ENCODE results near the gene DYNC1H1.
A peak's percentile ranks its signal among the peaks of the same experiment; 100 is the strongest.
"Not testable (repeated sequence)": the region's sequence is repeated elsewhere in the genome, so short reads cannot be mapped to it uniquely, and the experiment has no call there.

DYNC1H1 gene

GRCh38 chr14:102075155-102075554 is 110.8 kb downstream of the DYNC1H1 start:
- DNase-seq: no peak

GRCh38 chr14:102077382-102077709 is 113.0 kb downstream of the DYNC1H1 start:
- no peak for DNase-seq

- DNase-seq: not testable (repeated sequence)
These were observed 114.0 kb downstream of the DYNC1H1 start for GRCh38 chr14:102078361-102078791.

- no peak for DNase-seq
These were observed 114.7 kb downstream of the DYNC1H1 start for GRCh38 chr14:102078831-102079699.

GRCh38 chr14:102079700-102079979 is 115.3 kb downstream of the DYNC1H1 start:
- DNase-seq: no peak

GRCh38 chr14:102080183-102081080 is 116.1 kb downstream of the DYNC1H1 start:
- no peak for DNase-seq

GRCh38 chr14:102081231-102082080 is 117.1 kb downstream of the DYNC1H1 start:
- no peak for DNase-seq

- DNase-seq: not testable (repeated sequence)
These were observed 120.1 kb downstream of the DYNC1H1 start for GRCh38 chr14:102084522-102084921.

- DNase-seq: no peak
These were observed 120.6 kb downstream of the DYNC1H1 start for GRCh38 chr14:102084931-102085330.

GRCh38 chr14:102085488-102085887 is 121.1 kb downstream of the DYNC1H1 start:
- DNase-seq: peak; percentile 13

- DNase-seq: peak; percentile 49
These were observed 121.8 kb downstream of the DYNC1H1 start for GRCh38 chr14:102085948-102086708.

- no peak for DNase-seq
These were observed 122.3 kb downstream of the DYNC1H1 start for GRCh38 chr14:102086709-102086971.

GRCh38 chr14:102086972-102087761 is 122.8 kb downstream of the DYNC1H1 start, which contains the start of gene HSP90AA1:
TSS of gene HSP90AA1 (minus strand) at chr14:102087044. CDS start at chr14:102086378, 666 bp downstream.
- peak; percentile 80 for DNase-seq

GRCh38 chr14:102087762-102088011 is 123.3 kb downstream of the DYNC1H1 start:
- no peak for DNase-seq

GRCh38 chr14:102088012-102088792 is 123.8 kb downstream of the DYNC1H1 start:
- no peak for DNase-seq

GRCh38 chr14:102089621-102090343 is 125.4 kb downstream of the DYNC1H1 start:
- no peak for DNase-seq

GRCh38 chr14:102090713-102091112 is 126.3 kb downstream of the DYNC1H1 start:
- no peak for DNase-seq

- DNase-seq: no peak
These were observed 128.4 kb downstream of the DYNC1H1 start for GRCh38 chr14:102092806-102093205.

- DNase-seq: no peak
These were observed 129.7 kb downstream of the DYNC1H1 start for GRCh38 chr14:102094101-102094500.

- no peak for DNase-seq
These were observed 131.0 kb downstream of the DYNC1H1 start for GRCh38 chr14:102095231-102095870.

All from NCI-H146 (cell line).